Activated effector memory CD4-positive, alpha-beta T cell treated with Interleukin-2 at 50 U/mL for 16 hours (primary cell): ENCODE data around the gene SOWAHC.
"Not testable (repeated sequence)": the region's sequence is repeated elsewhere in the genome, so short reads cannot be mapped to it uniquely, and the experiment has no call there.

Experiments
- DNase-seq: peaks from one replicate; pipeline ENCODE4 v3.0.0-alpha.2; 2020

Gene SOWAHC

DNA sequence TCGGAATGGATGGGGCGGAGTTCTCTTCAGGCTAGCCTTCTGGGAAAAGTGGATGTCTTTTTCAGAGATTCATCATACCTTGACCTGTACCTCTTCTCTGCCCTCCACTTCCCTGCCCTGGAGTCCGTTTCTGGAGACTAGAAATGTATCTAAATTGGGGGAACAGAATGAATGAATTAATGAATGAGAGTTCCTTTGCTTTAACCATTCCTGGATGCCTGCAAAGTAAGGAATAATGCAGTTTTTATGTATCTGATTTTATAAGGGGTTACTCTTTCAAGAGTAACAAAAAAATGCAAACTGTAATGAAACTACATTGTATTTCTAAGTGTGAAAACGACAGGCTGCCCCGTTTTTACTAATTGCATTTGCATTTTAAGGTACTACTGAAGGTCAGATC, 2.0 kb downstream of the SOWAHC start:
- no peak for DNase-seq

DNA sequence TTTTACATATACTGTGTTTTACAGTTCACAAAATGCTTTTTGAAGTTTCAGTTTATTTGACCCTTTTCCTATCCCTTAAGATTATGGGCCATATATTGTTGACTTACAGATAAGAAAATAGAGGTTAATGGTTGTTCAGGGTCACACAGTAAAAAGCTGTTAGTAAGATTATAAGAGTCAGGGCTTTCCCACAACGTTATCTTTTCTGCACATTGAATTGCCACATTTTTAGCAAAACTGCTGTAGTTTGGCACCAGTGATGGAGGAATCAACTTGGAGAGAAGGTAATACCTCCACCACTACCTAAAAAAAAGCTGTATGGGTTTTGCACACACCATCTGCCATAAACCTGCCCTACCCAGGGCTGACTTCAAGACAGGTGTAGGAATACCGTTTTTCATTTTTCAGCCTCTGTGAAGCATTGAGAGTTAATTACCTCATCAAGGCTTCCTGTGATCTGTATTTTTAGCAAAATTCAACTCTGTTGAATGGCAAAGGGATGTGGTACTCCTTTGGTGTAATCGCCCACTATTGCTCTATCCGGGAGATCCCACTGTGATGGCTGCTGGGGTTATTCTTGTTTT, 5.0 kb downstream of the SOWAHC start:
- no peak for DNase-seq

DNA sequence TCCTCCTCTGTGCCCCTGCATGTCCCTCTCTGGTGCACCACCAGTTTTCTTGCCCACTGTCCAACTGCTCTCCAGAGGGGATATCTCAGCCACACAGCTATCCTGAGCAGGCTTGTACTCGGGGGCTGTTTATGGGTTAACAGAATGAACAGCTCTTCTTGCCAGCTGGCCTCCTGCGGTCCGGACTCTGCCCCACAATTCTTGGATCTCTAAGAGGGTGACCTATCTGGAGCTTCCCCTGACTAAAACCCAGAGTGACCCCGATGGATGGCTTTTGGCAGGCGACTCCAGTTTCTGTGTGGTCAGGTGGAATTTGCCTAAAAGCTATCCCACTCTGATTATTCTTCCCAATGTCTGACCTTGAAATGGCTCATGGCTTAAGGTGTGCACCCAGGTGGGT, 9.1 kb downstream of the SOWAHC start:
- no peak for DNase-seq

DNA sequence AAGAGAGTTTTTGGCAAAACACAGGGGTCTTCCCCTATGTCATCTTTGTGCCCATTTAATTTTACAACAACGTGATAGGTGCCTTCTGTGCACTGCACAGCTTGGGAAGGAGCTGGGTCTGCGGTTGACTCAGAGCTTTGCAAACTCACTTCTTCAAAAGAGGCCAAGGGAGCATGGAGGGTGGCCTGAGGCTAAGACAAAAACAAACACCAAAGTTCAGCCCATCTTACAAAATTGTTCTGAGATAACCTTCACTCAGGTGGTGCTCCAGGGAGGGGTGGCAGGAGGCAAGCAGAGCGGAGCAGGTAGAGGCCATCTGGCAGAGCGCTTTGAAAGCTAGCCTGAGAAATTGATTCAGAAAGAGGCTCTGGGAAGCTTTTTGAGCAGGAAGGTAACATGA, 9.8 kb downstream of the SOWAHC start:
- no peak for DNase-seq

DNA sequence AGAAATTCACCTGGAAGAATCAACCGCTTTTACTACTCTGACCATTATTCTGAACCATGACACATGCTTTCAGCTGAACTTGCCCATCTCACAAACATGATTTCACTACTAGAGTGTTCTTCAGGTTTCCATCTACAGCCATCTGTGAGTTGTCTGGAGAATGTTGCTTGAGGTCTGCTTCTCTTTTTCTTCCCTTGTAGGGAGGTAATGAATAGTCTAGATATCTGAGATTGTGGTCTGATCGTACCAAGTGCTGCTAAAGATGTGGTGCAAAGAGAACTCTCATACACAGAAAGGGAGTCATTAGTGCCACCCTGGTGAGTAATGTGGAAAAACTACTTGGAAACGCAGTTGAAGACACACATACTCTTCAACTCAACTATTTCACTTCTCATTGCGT, 10.2 kb downstream of the SOWAHC start:
- no peak for DNase-seq

DNA sequence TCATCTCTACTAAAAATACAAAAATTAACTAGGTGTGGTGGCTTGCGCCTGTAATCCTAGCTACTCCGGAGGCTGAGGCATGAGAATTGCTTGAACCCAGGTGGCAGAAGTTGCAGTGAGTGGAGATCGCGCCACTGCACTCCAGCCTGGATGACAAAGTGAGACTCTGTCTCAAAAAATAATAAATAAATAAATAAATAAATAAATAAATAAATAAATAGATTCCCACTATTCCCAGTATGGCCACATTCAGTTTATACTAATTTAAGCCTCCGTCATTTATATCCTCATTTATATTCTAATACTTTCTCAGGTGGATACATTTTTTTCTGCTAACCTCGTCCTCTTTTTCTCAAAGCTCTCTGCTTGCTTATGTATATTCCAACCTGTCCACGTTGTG, 14.2 kb downstream of the SOWAHC start:
- DNase-seq: not testable (repeated sequence)

DNA sequence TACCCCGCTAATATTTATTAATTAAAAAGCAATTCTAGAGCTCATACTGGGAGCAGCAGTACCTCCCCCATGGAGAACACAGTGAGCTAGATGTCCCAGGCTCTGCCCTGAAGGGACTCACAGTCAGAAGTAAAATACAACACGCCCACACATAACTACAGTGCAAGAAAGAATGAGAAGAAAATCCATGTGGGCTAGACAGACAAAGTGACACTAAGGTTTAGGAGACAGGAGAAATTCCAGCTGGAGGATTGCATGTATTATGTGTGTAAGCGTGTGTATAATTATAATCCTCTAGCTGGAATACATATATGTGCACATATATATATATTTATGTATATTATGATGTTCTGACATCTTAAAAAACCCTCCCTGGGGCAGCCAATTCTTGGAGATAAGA, 15.7 kb downstream of the SOWAHC start:
- DNase-seq: no peak

DNA sequence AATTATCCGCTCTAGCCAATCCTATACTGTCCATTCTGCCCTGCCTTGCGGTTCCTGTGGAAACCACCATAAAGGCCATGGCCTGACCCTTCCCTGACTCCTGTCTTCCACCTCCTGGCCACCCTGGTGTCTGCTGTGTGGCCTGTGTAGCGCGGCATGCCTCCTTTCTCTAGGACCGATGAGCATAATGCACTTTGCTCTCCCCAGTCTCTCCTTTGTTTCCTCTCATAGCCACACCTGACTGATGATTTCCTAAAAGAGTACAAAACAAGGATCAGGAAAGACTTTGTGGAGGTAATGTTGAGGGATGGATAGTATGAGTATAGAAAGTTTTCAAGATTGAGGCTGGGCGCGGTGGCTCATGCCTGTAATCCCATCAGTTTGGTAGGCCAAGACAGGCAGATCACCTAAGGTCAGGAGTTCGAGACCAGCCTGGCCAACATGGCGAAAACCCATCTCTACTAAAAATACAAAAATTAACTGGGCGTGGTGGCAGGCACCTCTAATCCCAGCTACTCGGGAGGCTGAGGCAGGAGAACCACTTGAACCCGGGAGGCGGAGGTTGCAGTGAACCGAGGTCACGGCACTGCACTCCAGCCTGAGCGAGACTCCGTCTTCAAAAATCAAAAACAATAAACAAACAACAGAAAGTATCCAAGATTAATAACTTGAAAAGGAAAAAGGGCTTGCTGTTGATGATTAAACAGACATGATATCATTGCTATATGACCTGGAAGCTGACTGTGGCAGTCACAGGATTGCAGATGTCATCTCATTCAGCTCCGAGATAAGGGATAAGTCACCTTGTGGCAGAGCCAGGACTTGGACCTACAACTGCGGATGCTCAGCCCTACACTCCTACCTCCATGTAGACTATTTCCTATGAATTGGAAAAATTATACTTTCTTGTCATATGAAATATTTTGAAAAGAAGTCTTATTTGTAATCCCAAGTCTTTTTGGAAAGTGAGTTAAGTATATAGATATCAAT, 16.6 kb downstream of the SOWAHC start:
- DNase-seq: no peak

DNA sequence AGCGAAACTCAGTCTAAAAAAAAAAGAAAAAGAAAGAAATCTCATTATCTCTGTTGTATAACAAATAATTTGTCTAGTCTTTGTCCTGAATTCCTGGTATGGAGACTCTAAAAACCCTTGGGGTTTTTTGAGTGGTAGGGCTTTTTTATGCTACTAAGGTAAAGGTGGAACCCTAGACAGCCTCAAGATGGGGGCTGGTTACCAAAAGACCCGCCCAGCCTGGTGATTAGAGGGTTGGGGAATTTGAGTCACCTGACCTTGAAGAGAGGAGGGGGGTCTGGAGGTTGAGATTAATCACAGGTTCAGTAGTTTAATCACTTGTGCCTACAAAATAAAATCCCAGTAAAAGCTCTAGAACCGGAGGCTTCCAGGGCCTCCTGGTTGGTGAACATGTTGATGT, 17.6 kb downstream of the SOWAHC start:
- no peak for DNase-seq

DNA sequence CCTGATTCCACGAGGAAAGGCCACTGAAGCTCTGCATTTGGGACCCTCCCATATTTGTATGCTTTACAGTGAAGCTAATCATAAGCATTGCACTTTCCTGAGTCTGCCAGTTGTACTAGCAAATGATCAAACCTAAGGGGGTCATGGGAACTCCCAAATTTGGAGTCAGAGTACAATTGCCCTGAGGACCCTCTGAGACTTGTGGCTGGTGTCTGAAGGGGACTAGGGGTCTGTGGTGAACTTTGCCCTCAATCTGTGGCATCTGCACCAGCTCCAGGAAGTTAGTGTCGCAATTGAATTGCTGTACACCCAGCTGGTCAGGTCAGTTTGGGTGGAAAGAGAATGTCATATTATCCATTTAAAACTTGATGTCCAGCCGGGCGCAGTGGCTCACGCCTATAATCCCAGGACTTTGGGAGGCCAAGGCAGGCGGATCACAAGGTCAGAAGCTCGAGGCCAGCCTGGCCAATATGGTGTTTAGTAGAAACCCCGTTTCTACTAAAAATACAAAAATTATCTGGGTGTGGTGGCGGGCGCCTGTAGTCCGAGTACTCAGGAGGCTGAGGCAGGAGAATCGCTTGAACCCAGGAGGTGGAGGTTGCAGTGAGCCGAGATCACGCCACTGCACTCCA, 18.1 kb downstream of the SOWAHC start:
- DNase-seq: no peak

DNA sequence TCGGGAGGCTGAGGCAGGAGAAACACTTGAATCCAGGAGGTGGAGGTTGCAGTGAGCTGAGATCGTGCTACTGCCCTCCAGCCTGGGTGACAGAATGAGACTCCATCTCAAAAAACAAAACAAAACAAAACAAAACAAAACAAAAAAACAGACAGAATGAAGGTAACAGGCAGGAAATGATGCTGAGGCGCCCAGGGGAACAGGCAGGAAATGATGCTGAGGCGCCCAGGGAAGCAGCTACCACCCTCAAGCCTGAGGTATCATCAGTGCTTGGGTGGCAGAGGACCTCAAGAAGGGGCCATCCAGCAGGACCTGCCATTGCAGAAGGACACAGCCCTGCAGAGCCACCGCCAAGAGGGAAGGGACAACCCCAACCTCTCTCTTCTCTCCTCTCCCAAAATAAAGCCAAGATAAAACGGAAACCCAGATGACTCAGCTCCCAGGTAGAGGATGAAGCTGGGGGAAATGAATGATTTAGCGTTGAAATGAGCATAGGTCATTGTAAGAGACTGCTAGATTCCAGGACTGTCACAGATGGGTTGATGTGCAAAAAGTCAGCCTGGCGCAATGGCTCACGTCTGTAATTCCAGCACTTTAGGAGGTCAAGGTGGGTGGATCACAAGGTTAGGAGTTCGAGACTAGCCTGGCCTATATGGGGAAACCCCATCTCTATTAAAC, 19.3 kb downstream of the SOWAHC start:
- DNase-seq: no peak

DNA sequence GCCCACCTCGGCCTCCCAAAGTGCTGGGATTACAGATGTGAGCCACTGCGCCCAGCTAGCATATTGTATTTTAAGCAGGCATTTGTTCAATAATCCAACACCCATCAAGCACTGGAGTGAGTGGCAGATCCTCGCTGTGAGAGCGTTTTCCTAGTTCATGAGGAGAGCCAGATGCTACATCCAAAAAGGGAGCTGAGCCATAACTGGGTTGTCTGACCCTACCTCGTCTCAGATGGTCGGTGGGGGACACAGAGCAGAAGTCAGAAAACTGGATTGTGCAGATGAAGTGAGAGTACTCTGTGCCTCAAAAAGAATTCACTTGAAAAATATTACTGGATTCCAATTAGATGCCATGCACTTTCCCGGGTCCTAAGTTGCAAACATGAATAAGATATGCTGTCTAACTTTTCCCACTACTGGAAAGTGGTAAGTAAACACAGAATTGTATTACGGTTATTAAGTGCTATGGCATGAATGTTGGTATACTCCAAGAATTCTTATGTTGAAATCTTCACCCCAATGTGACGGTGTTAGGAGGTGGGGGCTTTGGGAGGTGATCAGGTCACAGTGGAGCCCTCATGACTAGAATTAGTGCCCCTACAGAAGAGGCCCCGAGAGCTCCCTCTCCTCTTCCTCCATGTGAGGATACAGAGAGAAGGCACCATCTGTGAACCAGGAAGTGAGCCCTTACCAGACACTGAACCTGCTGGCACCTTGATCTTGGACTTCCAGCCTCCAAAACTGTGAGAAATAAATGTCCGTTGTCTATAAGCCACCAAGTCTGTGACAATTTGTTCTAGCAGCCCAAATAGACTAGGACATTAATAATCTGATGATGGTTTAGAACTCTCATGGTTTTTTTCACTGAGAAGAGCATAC, 21.5 kb downstream of the SOWAHC start:
- DNase-seq: no peak

DNA sequence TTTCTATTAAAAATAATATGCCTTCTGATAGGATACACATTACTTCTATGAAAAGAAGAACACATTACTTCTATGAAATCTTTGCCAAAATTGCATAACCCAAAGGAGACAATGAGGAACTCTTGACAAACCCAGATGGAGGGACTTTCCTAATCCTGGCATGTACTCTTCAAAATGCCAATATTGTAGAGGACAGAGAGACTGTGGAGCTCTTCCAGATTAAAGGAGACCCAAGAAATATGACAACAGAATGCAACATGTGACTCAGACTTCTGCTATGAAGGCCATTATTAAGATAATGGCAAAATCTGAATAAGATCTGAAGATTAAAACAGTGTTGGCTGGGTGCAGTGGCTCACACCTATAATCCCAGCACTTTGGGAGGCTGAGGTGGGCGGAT, 22.2 kb downstream of the SOWAHC start:
- DNase-seq: no peak

DNA sequence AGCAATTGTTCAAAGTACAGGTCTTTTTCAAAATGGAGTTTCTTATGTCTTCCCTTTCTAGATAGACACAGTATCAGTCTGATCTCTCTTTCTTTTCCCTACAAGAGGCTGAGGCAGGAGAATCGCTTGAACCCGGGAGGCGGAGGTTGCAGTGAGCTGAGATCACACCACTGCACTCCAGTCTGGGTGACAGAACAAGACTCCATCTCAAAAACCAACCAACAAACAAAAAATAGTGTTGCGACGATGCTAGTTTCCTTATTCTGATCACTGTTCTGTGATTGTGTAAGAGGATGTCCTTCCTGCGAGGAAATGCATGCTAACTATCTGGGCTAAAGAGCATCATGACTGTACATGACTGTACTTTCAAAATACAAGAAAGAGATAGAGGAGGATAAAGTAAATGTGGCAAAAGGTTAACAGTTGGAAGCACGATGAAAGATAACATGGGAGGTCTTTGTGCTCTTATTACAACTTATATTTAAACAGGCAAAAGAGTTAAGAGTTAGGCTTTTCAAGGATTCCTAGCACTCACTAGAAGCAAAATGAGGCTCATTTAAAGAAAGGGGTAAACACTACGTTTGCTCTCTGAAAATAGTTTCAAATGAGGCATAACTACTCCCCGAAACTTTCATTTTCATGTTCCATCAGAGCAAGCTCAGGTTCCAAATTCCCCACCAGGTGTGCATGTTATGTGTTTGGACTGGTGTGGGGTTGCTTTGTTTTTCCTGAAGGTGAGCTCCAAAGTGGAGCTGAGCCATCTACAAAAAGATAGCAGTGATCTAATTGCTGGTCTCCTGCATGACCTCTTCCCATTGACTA, 23.8 kb downstream of the SOWAHC start:
- no peak for DNase-seq

DNA sequence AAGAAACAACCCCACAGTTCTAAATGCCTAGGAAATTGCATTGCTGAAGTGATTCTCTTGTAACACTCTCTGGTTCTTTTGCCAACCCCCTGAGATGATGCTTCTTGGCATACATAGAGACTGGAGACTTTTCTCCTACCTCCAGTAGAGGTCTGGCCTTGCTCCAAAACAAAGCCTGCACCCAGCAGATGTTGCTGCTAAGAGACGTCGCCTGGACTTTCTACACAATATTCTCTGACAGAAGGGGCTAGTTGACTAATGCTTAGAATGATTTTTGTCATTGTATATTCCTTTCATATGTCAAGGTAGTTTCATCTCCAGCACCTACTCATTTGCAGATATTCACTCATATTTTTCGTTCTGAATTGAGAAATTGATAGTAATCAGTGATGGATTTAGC, 24.6 kb downstream of the SOWAHC start:
- no peak for DNase-seq

DNA sequence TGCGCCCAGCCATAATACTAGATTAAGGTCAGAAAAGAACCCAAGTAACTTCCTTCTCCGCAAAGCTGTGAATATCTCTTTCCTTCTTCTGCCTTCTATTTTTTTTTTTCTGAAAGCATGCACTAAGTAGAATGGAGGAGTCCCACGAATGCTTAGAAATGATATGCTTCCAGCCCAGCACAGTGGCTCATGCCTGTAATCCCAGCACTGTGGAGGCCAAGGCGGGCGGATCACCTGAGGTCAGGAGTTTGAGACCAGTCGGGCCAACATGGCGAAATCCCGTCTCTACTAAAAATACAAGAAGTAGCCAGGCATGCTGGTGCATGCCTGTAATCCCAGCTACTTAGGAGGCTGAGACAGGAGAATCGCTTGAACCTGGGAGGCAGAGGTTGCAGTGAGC, 25.8 kb downstream of the SOWAHC start:
- not testable (repeated sequence) for DNase-seq

DNA sequence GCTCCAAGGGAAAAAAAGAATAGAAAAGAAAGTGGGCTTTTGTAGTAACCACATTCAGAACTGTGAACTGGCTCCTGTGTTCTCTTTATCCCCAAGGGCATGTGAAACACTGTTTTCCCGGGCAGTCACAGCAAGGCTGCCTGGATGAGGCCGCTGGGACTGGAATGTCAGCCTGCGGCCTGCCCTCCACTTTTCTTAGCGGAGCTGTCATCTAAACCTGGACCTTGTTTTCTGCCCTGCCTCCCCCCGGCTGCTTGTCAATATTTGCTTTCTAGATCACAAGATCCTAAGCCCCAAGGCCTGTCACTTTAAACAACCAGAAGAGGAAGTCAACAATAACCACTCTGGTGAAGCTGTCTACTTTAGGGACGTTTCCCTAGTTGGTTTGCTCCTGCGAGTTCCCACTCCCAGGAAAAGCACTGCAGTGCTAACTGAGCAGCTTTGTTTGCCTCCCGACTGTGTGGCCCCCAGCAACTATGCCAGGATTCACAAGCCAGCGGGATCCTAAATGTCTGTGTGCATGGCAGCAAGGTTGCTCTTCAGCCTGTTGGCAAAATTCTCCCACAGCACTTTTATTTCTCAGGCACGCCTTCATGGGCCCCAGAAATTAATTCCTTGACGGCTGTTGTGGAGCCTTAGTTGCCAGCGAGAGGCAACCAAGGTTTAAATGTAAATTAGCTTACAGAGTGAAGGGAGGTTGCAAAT, 30.6 kb downstream of the SOWAHC start:
- DNase-seq: no peak

DNA sequence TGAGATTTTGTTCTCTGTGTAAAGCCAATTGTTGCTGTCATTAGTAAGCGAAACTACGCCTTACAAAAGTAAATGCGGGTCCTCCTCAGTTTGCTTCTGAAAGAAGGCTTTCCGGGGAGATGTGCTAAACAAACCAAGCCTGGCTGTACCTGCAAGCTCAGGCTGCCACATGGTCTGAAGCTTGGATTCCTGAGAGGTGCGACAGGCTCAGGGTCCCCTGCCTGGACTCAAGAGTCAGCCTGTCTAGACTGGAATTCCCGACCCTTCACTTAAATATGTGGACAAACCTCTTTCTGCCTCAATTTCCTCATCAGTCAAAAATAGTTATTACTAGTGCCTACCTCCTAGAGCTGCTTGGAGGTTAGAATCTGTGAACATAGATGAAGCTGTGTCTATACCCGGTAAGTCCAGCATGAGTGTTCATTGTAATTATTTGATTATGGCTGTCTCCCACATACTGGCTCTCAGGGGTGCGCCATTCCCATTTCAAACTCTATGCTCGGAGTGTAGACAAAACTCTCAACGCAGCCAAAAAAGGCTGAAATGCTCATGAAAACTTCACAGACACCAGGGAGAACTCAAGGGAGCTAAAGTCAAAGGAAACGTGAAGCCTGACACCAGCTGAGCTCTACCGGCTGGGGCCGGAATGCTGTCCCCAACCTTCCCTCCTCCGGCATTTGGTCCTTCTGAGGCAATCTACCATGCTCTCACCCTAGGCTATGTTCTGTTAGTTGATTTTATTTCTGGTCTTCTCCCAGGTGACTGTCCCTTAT, 31.4 kb downstream of the SOWAHC start:
- no peak for DNase-seq

DNA sequence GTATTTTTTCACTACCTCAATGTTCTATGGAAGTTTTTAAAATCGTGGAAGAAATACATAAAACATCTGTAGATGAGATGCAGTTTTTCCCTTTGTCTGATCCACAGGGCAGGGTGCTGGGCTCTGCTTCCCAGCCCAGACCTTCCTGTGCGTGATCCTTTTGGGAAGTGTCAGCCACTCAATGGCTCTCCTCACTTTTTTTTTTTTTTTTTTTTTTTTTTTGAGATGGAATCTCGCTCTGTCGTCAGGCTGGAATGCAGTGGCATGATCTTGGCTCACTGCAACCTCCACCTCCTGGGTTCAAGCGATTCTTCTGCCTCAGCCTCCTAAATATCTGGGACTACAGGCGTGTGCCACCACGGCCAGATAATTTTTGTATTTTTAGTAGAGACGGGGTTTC, 32.8 kb downstream of the SOWAHC start:
- DNase-seq: no peak

DNA sequence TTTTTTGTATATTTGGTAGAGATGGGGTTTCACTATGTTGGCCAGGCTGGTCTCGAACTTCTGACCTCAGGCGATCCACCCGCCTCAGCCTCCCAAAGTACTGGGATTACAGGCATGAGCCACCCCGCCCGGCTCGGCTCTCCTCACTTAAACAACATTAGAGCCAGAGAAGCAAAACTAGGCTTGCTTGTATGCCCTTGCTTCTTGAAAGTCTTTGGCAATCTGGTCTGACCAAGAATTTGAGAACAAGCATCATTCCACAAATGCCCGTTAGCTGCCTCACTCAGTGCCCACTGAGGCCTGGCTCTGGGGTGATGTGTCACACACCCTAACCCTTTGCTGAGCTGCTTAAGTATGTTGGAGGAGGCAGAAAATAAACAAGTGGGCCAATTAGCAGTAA, 33.5 kb downstream of the SOWAHC start:
- DNase-seq: no peak
